HCT116 (cell line): ENCODE results near the gene CSNK1D. TPM values are rescaled to one million over a fixed set of nuclear protein-coding genes. Genes with fewer than 3 reads are reported as not detected.

ENCODE experiments used
- microRNA-seq: library from miRNA; unstranded; fragments of <30 nt; microRNA quantifications from one replicate; pipeline ENCODE4, GENCODE V29; 2016; ENCODE audit warnings: borderline number of aligned reads
- total RNA-seq: library from RNA; stranded (reverse); gene quantifications from one replicate; pipeline ENCODE4 v1.2.1, GENCODE V29; 2021; ENCODE audit not compliant: unreplicated experiment

CSNK1D gene
- total RNA-seq, 1 experiment from 2014 or later: 176 TPM

Small RNAs within 50 kb of the gene (microRNA-seq; reads per million reads assigned to microRNA genes)
- 3.2 reads per million for gene MIR6787

Other genes starting within 250 kb of the CSNK1D start
- gene RAC3, start 242.0 kb downstream of the CSNK1D start, total RNA-seq: 120 TPM
- 306 TPM for gene DCXR, start 236.0 kb downstream of the CSNK1D start, total RNA-seq
- 52.0 TPM for gene RFNG, start 221.9 kb downstream of the CSNK1D start, total RNA-seq
- gene GPS1, start 221.8 kb downstream of the CSNK1D start, total RNA-seq: 205 TPM
- 176 TPM for gene DUS1L, start 207.9 kb downstream of the CSNK1D start, total RNA-seq
- 754 TPM for gene FASN, start 175.5 kb downstream of the CSNK1D start, total RNA-seq
- 143 TPM for gene CCDC57, start 60.9 kb downstream of the CSNK1D start, total RNA-seq
- 445 TPM for gene SLC16A3, start 44.7 kb downstream of the CSNK1D start, total RNA-seq
- 0.61 TPM for gene CD7, start 43.9 kb upstream of the CSNK1D start, total RNA-seq
- gene SECTM1, start 60.1 kb upstream of the CSNK1D start, total RNA-seq: 6.8 TPM
- 2.1 TPM for gene TEX19, start 85.5 kb upstream of the CSNK1D start, total RNA-seq
- gene UTS2R, start 98.1 kb upstream of the CSNK1D start, total RNA-seq: not detected
- gene HEXD, start 144.6 kb upstream of the CSNK1D start, total RNA-seq: 45.2 TPM
- gene OGFOD3, start 144.9 kb upstream of the CSNK1D start, total RNA-seq: 53.6 TPM
- 95.4 TPM for gene CYBC1, start 177.1 kb upstream of the CSNK1D start, total RNA-seq
- gene NARF, start 185.0 kb upstream of the CSNK1D start, total RNA-seq: 91.8 TPM
- gene FOXK2, start 246.0 kb upstream of the CSNK1D start, total RNA-seq: 122 TPM